AG04450 (cell line): ENCODE measurements around the gene LENEP. TPM values are rescaled to one million over a fixed set of nuclear protein-coding genes. Genes with fewer than 3 reads are reported as not detected.

Experiments
- CTCF ChIA-PET: fragments of 300-600, 350-600 bp; formaldehyde crosslinking; extraction: SDS; loops from one replicate; lab custom pipeline; 2022; ENCODE audit warnings: antibody characterized with exemption, inconsistent platforms; lab: Charles Lee
- POLR2A ChIA-PET: fragments of 350-600 bp; formaldehyde crosslinking; extraction: SDS; loops from one replicate; lab custom pipeline; 2021; ENCODE audit warnings: antibody characterized with exemption, inconsistent platforms; lab: Yijun Ruan, JAX
- DNase-seq: peaks from one replicate; pipeline ENCODE4 v3.0.0-alpha.2; 2011; ENCODE audit warnings: low read depth, low spot score
- H3K27ac ChIP-seq: one replicate; pipeline ENCODE4 v1.5.1; 2012; ENCODE audit warnings: low read depth, low read length, control low read depth
- H3K27me3 ChIP-seq: one replicate; pipeline ENCODE4 v1.6.0; 2012; ENCODE audit warnings: low read length; ENCODE audit not compliant: control insufficient read depth, insufficient read depth
- H3K4me3 ChIP-seq: 2 replicates; pipeline ENCODE4 v1.5.1; 2011; ENCODE audit warnings: mild to moderate bottlenecking, low read depth, low read length, control low read depth
- H3K9me3 ChIP-seq: 2 replicates; pipeline ENCODE4 v1.5.1; 2012; ENCODE audit warnings: low read length; ENCODE audit not compliant: control insufficient read depth, insufficient read depth
- CTCF ChIP-seq: IDR thresholded peaks from 2 replicates; pipeline ENCODE4 v1.5.1; 2011; ENCODE audit warnings: low read depth, low read length, control low read depth, inconsistent platforms
- polyA plus RNA-seq: library from polyadenylated mRNA; depleted of rRNA; stranded (reverse); fragments of >200 nt; gene quantifications from 2 replicates; pipeline ENCODE4 v1.2.3, GENCODE V29; 2011

LENEP gene
- polyA plus RNA-seq, 1 experiment: not detected

- CTCF ChIA-PET: interaction anchor here (1.3 kb wide), 1 partner anchor 8 kb away, joined by 7 read pairs; no protein-coding TSS in a partner anchor
- Histone ChIP-seq H3K27me3 (peaks cover 39% of the 10 kb centered on the region), H3K4me3 (no peak overlapping the region), H3K9me3 (no peaks in the 10 kb centered on the region), H3K27ac (no peak overlapping the region)
- no peak for TF ChIP-seq CTCF
- no peak for DNase-seq
- POLR2A ChIA-PET: no interaction called here
Measured at GRCh38 chr1:155035936-155036335, 42.5 kb downstream of the LENEP start.

- Histone ChIP-seq H3K27me3 (peaks cover 40% of the 10 kb centered on the region), H3K27ac (no peak overlapping the region), H3K9me3 (no peaks in the 10 kb centered on the region), H3K4me3 (no peak overlapping the region)
- ChIA-PET CTCF (interaction anchor here (1.6 kb wide), 1 partner anchor 14 kb away, joined by 7 read pairs; the partner anchor contains the start of gene ADAM15), POLR2A (interaction anchor here (0.7 kb wide), 1 partner anchor 1453 kb away, joined by 11 read pairs; no protein-coding TSS in a partner anchor)
- TF ChIP-seq CTCF: no peak
- no peak for DNase-seq
Measured at GRCh38 chr1:155037043-155037442, 43.7 kb downstream of the LENEP start.

GRCh38 chr1:155037851-155038441 lies 44.6 kb downstream of the LENEP start:
- Histone ChIP-seq H3K27ac (no peak overlapping the region), H3K27me3 (peaks cover 41% of the 10 kb centered on the region), H3K9me3 (no peaks in the 10 kb centered on the region), H3K4me3 (no peak overlapping the region)
- ChIA-PET POLR2A (interaction anchor here (0.7 kb wide), 1 partner anchor 1452 kb away, joined by 11 read pairs; no protein-coding TSS in a partner anchor), CTCF (interaction anchor here (1.6 to 4.6 kb wide), 3 partner anchors 13 to 47 kb away, joined by 7 to 32 read pairs (median 17); partner anchors contain the start of gene ADAM15)
- TF ChIP-seq CTCF: no peak
- DNase-seq: no peak

- peaks cover 41% of the 10 kb centered on the region for H3K27me3 ChIP-seq
- no peak overlapping the region for H3K27ac ChIP-seq
- no peaks in the 10 kb centered on the region for H3K9me3 ChIP-seq
- H3K4me3 ChIP-seq: no peak overlapping the region
- CTCF ChIA-PET: interaction anchor here (0.9 to 4.6 kb wide), 4 partner anchors 12 to 53 kb away, joined by 3 to 32 read pairs (median 12); partner anchors contain the start of gene ADAM15
- POLR2A ChIA-PET: no interaction called here
- no peak for TF ChIP-seq CTCF
- no peak for DNase-seq
Measured at GRCh38 chr1:155038602-155039307, 45.4 kb downstream of the LENEP start.

- Histone ChIP-seq H3K4me3 (no peak overlapping the region), H3K27ac (no peak overlapping the region), H3K9me3 (no peaks in the 10 kb centered on the region), H3K27me3 (peaks cover 36% of the 10 kb centered on the region)
- ChIA-PET POLR2A (no interaction called here), CTCF (interaction anchor here (0.9 to 4.6 kb wide), 3 partner anchors 23 to 52 kb away, joined by 3 to 32 read pairs (median 17); no protein-coding TSS in a partner anchor)
- no peak for DNase-seq
- no peak for TF ChIP-seq CTCF
Measured at GRCh38 chr1:155039308-155039669, 45.9 kb downstream of the LENEP start.
